HG03520 (cell line): ENCODE data around the gene DNM3.

Source experiments
- ATAC-seq: cut with Tn5 transposase; IDR thresholded peaks from one replicate; pipeline ENCODE4 v1.9.1; 2021; ENCODE audit warnings: mild to moderate bottlenecking, moderate library complexity; ENCODE audit not compliant: unreplicated experiment

Gene DNM3

DNA sequence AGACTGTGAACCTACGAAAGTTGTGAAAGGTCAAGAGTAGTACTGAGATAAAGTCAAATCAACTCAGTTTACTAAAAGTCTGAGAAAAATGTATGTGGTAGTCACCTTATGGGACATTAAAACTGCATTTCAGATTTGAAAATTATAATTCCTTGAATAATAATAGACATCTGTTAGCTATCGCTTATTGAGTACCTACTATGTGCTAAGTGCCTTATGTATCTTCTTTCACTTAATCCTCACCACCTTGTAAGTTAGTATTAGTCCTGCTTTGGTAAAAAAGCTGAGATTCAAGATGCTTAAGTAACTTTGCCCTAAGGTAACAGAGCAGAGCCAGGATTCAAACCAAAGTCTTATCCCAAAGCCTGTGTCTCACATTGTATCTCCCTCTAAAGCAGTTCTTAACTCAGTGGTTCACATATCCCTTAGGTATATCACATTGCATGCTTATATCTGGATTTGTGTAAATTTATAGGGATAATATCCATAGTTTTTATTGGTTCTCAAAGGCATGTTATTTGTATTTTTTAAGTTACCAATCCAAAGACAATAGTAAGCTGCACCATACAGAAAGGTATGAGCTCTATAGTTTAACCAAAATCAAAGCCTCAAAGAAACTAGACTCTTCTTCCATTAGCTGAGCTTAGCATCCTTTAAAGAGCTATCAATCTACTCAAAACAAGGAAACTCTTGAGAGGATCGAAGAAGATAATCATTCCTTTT, 601.7 kb downstream of the DNM3 start:
- no peak for ATAC-seq

DNA sequence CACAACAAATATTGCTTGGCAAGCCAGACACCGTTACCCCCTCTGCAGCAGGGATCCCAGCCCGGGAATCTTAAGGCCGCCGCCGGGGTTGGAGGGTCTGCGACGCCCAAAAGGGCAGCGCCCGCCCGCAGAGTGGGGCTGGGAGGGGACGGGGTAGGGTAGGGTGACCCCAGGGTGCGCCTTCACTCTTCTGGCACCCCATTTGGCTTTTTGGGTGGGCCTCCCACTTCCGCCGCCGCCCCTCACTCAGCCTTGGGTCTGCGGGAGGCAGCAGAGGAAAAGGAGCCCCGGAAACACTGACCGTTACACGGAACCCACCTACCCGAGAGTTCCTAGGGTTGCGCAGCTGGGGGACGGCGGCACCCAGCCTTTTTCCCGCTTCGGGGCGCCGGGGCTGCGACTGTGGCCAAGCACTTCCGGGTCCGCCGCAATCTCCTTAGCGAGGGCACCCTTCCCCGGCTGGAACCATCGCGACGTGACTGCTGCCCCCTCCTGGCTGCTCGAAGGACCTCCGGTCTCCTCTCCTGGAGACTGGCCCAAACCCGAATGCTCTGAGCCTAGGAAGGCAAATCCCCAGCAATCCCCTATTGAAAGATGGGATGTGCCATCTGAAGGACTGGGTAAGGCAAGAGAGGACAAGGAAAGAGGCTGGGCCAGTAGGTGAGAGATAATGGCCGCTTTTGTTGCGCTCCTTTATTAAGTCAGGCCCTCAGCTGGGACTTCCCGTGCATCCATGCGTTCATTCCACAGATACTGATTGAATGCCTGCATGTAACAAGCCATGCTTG, 602.6 kb downstream of the DNM3 start, which contains the start of gene PIGC:
Gene PIGC (minus strand): TSS at position 404 of the 788 bp plus-strand sequence. CDS start 1,447 bp downstream, outside the sequence.
- peak; percentile 99 for ATAC-seq

DNA sequence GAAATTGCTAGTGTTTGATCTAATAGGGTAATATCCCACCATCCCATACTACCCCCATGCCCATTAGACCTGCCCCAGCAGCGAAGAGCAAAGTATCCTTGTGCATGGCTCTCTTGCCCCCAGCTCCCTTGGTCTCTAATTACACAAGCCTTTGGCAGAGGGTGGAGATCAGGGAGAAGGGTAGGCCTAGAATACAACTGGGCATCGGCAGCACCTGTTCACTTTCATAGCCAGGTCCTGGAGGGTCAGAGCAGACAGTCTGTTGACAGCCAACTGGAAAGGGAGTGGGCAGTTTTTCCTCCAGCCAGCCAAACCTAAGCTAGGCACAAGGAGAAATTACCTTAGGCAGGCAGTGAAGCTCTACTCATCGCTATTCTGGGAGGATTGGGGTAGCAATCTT, 605.2 kb downstream of the DNM3 start:
- ATAC-seq, result no peak

DNA sequence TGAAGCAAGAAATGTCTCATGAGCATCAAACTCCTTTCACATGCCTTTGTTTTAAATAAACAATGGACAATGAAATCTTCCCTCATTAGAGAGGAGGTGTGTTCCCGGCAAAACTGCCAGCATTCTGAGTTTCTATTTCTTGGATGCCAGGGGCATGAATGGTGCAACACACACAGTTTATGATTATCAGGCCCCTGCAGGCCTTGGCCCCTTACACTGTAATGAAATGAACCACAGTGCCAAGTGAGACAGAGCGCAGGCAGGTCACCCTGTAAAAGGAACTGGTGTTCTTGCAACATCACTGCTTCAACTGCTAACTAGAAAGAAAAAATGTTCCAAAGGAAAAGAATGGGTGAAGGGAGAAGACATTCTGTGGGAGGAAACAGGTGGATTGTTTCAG, 606.3 kb downstream of the DNM3 start:
- ATAC-seq, result no peak

DNA sequence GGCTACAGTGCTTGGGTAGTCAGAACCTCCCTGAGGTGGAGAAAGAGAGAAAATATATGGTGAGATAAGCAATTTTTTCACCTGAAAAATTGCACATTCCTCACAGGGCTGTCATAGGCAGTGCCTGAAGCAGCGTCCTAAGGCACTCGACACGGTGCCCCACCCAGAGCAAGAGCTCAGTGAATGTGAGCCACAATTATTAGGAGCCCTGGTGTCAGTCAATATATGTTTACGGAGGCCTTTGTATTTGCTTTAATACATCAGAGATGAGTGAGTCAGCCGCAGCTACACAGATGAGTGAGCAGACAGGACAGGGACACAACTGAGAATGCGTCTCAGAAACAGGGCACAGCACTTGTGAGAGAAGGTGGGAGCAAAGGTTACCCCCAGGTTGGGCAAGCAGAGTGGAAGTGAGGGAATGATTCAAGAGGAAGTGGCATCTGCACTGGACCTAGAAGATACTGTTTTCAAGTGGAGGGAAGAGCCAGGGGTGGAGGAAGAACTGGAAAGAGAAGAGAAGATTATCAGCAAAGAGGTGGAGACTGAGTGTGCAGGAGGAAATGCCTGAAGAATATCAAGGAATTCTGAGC, 607.8 kb downstream of the DNM3 start:
- no peak for ATAC-seq

DNA sequence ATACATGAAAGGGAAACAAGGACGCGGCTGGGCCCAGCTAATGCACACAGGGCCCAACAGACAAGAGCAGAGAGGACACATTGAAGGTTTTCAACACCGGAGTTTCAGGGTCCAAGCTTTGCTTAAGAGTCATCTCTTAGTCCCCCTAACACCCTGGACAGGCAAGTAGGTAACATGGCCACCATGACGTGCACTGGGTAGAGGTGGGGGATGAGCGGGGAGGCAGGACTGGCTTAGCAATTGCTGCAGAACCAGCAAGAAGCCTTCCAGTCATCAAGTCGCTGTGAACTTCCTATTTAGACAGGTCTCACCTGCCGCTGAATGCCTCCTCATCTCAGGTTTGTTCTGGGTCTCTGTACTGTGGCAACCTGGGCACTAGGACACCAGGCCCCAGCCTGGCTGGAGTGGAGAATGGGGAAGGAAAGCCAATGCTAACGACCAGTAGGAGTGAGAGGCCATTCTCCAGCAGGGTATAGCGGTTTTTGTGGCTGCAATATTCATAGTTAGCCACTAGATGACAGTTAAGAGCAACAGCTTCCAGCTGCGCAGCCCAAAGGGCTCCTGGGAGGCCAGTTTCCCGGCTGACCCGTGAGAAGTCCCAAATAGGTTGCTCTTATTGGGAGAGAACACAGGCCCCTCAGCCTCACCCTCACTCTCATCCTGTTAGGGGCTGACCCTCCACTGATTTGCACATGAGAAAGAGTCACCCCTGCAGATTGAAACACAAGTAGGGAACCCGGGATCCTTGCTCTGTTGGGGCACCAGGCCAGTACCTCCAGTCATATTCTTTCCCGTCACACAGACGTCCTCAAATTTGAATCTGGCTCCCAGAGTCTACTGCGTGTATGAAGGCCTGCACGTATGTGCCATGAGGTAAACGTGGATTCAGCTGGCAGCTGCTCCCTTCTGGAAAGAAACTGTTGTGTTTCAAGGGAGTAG, 608.6 kb downstream of the DNM3 start:
- ATAC-seq, result peak; percentile 87

DNA sequence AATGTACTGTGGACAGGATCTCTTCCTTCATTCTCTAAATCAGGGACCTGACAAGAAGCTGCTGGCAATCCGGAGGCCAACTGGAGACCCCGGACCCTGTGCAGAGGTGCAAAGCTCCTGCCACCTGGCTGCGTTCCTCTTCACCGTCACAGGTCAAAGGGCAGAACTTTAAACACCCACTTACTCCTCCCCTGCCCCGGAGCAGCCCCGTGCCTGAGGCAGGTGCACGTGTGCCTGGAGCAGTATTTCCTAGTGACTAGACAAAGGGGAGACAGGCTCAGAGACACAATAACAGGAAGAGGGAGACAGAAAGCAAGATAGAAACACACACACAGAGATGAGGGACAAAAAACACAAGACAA, 609.2 kb downstream of the DNM3 start:
- no peak for ATAC-seq

DNA sequence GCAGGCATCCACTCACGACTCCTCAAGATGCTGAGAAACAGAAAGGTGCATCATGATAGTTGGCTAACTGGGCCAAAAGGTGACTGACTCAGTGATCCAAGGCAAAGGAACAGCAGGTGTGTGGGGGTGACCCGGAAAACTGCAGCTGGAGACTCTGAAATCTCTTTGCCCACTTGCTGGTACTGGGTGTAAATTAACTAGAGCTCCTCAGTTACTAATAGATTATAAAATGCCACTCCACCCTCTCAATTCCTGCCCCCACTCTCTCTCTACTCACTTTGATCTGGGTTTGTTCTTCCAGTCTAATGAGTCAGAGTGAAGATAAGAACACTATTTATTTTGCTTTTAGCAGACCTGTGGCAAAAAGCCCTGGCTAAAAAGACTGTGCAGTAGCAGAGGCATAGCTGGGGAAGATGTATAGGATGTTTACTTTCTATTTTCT, 609.7 kb downstream of the DNM3 start:
- no peak for ATAC-seq

DNA sequence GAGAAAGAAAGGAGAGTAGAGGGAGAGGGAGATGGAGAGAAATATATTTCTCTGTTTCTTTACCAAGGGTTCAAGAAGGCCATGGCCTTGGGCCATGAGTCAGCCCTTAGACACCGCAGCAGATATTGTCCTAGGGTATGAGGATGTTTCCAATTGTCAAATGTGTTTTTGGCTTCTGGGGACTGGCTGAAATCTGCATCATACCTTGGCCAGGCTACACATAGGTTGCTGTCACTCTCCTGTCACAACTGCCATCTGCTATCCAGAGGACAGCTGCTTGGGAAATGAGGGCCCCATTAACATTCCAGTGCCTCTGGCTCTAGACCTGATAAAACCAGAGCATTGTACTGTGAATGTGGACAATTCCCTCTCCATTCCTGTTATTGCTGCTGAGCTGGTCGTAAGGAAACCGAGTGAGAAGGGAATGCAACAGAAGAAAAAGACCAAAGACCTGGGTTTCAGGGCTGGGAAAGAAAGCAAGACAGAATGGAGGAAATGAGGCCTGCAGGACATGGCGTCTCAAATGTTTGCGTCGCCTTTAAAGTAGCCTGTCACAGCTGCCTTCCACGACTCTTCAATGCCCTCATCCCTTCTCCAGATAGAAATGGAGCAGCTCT, 611.3 kb downstream of the DNM3 start:
- ATAC-seq, result no peak

DNA sequence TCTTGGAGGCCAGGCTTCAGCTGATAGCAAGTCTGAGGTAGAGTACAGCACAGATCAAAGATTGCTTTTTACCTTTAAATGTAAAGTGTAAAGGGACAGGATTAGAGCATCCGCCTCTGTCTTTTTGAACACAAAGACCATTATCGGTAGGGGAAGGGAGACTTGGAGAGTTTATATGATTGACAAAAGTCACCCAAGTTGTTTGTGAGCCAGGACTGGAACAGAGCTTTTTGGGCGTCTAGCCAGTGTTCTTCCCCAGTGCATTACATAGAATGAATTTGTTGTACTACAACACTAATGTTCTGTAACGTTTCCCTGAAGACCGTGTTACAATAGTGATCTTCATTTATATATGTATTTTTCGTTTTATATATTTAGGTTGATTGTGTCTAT, 611.9 kb downstream of the DNM3 start:
- ATAC-seq, result no peak

DNA sequence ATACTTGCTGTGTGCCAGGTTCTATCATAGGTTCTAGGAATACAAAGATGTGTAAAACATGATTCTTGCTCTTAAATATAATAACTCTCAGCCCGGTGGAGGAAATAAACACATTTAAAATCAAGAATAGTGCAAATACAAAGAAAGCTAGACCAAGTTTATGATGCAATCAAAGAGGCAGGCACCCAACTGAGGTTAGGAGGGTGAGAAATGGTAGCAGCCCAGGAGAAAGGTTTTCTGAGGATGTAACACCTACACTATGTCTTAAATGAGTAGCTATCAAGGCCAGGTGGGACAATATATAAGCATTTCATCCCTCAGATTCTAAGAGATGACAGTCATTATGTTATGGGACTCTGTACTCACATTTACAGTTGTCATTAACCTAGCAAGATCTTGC, 612.3 kb downstream of the DNM3 start:
- ATAC-seq, result no peak

DNA sequence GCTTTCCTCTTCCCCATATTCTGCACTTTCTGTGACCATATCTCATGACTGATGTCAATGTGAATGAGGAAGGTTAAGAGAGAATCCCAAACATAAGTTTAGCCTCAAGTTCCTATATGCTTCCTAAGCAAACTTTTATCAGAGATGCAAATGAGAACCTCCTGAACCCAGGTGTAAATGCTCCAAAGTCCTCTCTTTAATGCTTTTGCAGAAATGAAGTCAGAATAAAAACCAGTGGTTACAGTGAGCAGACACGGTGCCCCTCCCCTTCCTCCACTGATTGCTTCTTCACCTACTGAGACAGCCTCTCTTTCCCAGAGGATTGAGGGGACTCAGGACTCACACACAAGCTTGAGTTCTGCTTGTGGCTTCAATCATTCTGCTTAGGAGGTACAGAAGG, 614.2 kb downstream of the DNM3 start:
- no peak for ATAC-seq

DNA sequence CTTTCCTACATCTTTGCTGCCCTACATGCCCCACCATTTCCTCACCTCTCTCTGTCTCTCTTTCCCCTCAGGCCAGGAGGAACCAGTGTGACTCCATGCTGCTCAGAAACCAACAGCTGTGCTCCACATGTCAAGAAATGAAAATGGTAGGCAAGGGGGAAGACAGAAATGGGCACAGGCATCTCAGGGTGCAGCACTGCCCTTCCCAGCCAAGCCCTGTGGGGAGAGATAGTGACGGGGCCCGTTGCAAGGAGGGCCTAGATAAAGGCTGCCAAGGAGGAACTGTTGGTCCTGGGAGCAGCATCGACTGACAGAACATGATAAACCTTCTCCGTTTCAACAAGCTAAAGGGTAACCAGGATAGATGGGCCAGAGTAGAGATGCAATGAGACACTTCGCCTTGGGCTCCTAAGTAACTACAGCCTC, 615.1 kb downstream of the DNM3 start:
- no peak for ATAC-seq

DNA sequence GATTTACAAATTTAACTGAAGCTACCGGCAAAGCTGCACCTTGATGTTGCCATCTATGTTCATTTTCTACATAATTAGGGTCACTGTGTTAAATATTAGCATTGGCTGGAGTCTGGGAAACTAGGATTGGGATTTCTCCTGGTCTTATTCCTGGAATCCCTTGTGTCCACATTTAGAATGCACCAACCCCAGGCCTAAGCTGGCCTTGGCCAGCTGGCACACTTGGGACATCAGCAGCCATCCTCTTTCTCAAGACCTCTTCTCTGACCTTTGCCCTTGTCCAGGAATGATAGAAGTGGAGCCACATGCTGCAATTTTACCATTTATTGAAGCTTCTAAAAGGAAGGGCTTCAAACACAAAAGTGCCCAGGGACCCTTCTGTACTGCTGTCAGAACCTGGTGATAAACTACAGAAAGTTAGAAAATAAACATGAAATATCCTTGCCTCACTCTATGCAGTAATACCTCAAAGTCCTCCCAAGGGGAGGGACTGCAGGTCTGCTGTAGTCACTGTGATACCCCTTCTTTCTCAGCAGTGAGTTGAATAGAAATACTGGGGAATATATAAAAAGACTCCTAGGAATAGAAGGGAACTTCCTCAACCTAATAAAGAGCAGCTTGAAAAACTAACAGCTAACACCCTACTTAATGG, 616.3 kb downstream of the DNM3 start:
- ATAC-seq, result no peak

DNA sequence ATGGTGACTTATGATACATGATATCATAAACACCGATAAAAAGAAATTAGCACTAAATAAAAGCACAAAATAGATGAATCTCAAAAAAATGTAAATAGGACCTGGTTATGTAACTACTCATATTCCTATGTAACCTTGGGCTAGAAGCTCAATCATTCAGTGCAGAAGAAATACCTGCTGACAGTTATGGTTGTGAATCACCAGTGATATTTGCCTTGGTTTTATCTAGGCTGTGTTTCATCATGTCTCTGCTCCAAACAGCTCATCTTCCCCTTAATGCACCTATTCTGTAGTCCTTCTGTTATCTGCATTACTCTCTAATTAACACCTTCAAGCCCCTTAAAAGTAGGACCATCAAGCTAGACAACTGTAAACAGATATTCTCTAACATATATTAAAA, 618.9 kb downstream of the DNM3 start:
- no peak for ATAC-seq

DNA sequence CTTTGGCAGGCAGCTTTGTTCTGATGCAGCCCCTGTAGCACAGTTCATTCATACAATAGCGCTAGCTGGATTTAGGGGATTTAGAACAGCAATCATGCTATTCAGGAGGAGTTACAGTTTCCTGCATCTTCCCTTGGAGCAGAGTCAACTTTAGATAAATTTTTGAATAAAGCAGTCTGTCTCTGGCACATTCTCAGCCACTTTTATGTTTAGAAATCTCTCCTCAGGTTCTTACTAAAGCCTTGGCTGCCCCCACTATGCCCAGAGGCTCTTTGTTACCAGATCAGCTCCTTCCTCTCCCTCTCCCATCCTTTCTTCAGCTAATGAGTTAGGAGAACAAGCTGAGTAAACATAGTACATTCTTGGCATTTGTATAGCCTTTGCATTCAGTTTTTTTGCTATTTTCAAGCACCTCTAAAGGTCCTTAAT, 619.6 kb downstream of the DNM3 start:
- no peak for ATAC-seq
